ENCODE data around the gene MMP25.

DNA sequence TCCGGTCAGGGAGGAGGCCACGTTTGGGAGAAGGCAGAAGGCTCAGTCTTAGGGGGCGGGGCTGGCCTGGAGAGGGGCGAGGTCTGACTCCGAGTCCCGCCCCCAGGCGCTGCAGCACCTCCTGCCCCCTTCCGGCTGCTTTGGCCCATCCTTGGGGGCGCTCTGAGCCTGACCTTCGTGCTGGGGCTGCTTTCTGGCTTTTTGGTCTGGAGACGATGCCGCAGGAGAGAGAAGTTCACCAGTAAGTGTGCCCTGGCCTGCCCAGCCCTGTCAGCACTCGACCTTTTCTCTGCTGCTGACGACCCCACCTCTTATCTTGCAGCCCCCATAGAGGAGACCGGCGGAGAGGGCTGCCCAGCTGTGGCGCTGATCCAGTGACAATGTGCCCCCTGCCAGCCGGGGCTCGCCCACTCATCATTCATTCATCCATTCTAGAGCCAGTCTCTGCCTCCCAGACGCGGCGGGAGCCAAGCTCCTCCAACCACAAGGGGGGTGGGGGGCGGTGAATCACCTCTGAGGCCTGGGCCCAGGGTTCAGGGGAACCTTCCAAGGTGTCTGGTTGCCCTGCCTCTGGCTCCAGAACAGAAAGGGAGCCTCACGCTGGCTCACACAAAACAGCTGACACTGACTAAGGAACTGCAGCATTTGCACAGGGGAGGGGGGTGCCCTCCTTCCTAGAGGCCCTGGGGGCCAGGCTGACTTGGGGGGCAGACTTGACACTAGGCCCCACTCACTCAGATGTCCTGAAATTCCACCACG lies 24.7 kb upstream of the MMP25 start:
- peak; percentile 18 for TF ChIP-seq CTCF (IDR thresholded peaks at IDR 0.05; ENCODE audit: low read depth, low read length)
- no peak for TF ChIP-seq EZH2phosphoT487 (IDR thresholded peaks at IDR 0.05; ENCODE audit: low read depth)

All from OCI-LY3 (cell line).